Measurements from ENCODE around the gene CCM2L.

- TF ChIP-seq, protein P1, sequence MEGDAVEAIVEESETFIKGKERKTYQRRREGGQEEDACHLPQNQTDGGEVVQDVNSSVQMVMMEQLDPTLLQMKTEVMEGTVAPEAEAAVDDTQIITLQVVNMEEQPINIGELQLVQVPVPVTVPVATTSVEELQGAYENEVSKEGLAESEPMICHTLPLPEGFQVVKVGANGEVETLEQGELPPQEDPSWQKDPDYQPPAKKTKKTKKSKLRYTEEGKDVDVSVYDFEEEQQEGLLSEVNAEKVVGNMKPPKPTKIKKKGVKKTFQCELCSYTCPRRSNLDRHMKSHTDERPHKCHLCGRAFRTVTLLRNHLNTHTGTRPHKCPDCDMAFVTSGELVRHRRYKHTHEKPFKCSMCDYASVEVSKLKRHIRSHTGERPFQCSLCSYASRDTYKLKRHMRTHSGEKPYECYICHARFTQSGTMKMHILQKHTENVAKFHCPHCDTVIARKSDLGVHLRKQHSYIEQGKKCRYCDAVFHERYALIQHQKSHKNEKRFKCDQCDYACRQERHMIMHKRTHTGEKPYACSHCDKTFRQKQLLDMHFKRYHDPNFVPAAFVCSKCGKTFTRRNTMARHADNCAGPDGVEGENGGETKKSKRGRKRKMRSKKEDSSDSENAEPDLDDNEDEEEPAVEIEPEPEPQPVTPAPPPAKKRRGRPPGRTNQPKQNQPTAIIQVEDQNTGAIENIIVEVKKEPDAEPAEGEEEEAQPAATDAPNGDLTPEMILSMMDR (IDR thresholded peaks at IDR 0.05), result no peak
- TF ChIP-seq EZH2 (IDR thresholded peaks at IDR 0.05; ENCODE audit: borderline replicate concordance, insufficient read depth, low read depth, low read length, poor library complexity, severe bottlenecking), result no peak
These were observed 61.3 kb downstream of the CCM2L start for GRCh38 chr20:32071395-32072167.
